NOMO-1 treated with DMSO at 0.1 percent for 48 hours (cell line): ENCODE data around the gene NDUFAF3.

Experiments
- DNase-seq: peaks from one replicate; lab custom pipeline; 2025; ENCODE audit not compliant: unreplicated experiment; lab: John Stamatoyannopoulos, UW

The NDUFAF3 gene

DNA sequence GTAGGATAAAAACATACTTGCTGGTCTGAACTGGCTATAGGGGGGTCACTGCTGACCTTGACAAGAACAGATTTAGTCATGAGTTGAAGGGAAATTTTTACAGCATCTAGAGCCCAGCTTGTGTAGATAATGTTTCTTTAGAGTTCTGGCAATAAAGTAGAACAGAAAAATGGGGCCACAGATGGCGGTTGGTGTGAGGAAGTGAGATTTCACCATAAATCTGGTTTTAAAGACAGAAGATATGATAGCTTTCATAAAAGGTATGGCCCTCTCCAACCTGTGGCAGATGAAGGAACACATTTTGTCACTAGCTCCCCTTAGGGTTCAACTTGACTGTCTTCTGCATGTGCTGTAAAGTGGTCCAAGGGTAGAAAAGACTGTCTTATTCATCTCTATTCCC, 31.6 kb downstream of the NDUFAF3 start:
- DNase-seq: peak; percentile 61

GRCh38 chr3:49054344-49054862, 32.5 kb downstream of the NDUFAF3 start:
- DNase-seq: no peak

GRCh38 chr3:49057268-49057667, 35.3 kb downstream of the NDUFAF3 start:
- DNase-seq: no peak

GRCh38 chr3:49058011-49058410, 36.1 kb downstream of the NDUFAF3 start:
- no peak for DNase-seq
